ENCODE data around the gene LSS. TPM values are rescaled to one million over a fixed set of nuclear protein-coding genes. Genes with fewer than 3 reads are reported as not detected.

The LSS gene
- total RNA-seq, 2 experiments from 2014 or later = 9.6 to 12.6 TPM

DNA sequence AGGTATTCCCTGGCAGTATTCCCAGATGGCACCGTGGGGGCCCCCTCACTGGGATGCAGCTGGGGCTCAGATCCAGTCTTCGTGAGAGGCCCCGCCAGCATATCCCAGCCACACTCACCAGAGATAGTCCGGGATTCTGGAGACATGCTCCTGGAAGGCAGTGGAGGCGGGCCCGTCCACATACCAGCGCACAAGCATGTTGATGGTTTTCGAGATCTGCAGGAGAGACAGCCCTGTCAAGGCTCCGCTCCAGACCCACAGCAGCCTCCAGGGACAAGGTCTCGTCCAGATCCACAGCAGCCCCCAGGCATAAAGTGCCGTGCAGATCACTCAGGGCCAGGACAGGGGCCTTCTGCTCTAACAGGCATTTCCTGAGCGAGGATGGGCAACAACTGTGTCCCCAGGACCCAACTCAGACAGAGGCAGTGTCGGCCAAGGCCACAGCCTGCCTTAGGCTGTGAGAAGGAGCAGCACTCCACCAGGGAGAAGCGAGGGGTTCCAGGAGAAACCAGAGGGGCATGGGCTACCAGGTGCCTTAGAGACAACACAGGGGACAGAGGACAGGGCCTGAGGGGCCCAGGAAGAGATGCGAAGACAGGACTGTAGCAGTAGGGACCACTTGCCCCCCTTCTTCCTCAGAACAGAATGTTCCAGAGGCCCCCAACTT, 14.8 kb downstream of the LSS start:
- no peak for DNase-seq
- Mint-ChIP-seq H3K36me3 (ENCODE audit: low read depth) (no peaks in the 10 kb centered on the region), H3K9me3 (no peaks in the 10 kb centered on the region), H3K27me3 (ENCODE audit: low read depth) (no peaks in the 10 kb centered on the region), H3K27ac (no peak overlapping the region), H3K4me1 (ENCODE audit: low read depth) (no peaks in the 10 kb centered on the region), H3K4me3 (no peak overlapping the region)
- intact Hi-C loops (cut with micrococcal nuclease) = no loop called here
- CTCF ChIA-PET = no interaction called here

DNA sequence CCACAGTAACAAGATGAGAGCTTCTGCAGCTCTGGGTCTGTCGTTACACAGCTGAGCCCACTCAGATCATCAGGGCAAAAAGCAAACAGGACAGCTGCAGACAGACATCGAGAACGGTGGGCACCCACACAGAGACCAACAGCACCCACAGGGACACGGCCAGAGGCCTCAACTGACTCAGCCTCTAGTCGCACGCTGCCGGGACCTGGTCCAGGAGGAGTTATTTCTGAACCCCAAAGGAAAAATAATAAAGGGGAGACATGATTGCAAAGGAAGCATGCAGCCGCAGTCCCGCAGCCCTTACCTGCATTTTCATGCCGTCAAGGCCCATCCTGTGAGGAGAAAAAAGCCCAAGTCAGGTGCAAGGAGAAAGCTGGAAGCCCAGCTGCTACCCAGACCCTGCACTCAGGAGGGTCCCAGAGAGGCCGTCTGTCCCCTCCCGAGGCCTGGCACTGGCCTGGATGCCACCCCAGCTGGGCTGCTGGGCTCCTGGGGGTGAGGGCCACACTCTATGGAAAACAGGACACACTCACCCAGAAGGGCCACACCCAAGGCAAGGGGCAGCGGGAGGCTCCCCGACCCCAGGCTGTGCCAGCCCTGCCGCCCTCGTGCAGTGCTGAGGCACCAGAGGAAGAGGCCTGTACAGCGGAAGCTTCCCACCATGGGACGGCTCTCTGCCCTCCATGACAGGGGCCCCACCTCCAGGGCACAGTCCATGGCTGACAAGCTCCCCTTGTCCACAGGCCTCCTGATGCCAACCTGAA, 15.7 kb downstream of the LSS start:
- H3K4me3 Mint-ChIP-seq = no peak overlapping the region

DNA sequence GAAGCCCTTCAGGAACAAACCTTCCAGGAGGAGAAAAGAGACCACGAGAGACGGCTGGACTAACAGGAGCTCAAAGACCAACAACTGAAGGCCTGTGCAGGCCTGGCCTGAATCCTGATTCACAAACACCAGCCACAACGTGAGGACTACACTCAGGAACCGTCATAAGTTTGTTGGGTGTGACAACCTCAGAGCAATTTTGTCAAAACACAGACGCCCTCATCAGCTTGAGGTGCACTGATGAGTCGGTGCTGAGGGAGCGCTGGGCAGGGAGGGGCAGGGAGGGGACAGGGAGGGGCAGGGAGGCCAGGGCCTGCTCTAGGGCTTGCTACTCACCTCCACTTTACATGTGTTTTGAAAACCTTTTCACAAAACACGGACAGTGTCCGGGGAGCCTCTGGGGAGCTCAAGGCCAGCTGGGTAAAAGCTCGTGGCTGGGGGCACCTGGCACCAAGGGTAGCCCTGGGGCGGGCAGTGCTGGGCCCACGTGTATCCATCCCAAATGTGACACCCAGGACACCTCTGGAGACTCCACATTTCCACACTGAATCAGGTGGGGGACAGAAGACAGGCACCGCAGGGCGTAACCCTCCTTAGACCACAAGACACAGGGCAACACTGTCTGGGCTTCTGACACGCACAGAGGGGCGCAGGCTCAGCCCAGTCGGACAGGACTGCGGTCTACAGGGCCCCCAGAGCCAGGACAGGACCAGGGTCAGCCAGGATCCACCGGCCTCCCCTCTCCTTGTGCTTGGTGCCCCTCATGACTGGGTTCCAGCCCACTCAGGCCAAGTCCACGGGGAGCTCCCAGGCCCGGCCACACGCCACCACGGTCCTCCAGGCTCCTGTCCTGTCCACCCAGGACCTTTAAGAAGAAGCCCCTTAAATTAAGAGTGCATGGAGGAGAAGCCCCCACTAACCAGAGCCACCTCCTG, 16.5 kb downstream of the LSS start:
- no peaks in the 10 kb centered on the region for H3K4me1 Mint-ChIP-seq (ENCODE audit: low read depth)
- DNase-seq = no peak
- no peaks in the 10 kb centered on the region for H3K36me3 Mint-ChIP-seq (ENCODE audit: low read depth)
- no peaks in the 10 kb centered on the region for H3K27me3 Mint-ChIP-seq (ENCODE audit: low read depth)
- no peaks in the 10 kb centered on the region for H3K9me3 Mint-ChIP-seq
- intact Hi-C loops (cut with micrococcal nuclease) = no loop called here
- H3K4me3 Mint-ChIP-seq = no peak overlapping the region
- CTCF ChIA-PET = interaction anchor here (0.6 kb wide), 1 partner anchor 35 kb away, joined by 3 read pairs; no protein-coding TSS in a partner anchor
- H3K27ac Mint-ChIP-seq = no peak overlapping the region

More for the DNA sequence above, 15.7 kb downstream of the LSS start:
- H3K9me3 Mint-ChIP-seq = no peaks in the 10 kb centered on the region
- DNase-seq = peak; percentile 0
- no peaks in the 10 kb centered on the region for H3K27me3 Mint-ChIP-seq (ENCODE audit: low read depth)
- H3K27ac Mint-ChIP-seq = no peak overlapping the region
- CTCF ChIA-PET = no interaction called here
- intact Hi-C loops (cut with micrococcal nuclease) = no loop called here
- no peaks in the 10 kb centered on the region for H3K4me1 Mint-ChIP-seq (ENCODE audit: low read depth)
- no peaks in the 10 kb centered on the region for H3K36me3 Mint-ChIP-seq (ENCODE audit: low read depth)

DNA sequence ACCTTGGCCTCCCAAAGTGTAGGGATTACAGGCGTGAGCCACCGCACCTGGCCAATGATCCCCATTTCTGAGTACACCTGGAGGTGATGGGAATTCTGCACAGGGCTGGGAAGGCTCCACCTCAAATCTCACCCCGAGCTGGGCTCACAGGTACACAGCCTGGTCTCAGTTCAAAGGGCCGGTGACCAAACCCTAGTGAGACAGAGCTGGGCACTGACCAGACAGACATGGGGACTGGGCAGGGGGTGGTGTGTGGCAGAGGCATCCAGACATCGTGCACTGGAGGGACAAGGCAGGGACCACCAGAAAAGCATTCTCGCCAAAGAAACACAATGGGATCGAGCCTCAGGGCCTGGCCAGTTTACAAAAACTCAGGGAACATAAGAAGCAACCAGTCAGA, 17.2 kb downstream of the LSS start:
- Mint-ChIP-seq H3K27ac (no peak overlapping the region), H3K4me1 (ENCODE audit: low read depth) (no peaks in the 10 kb centered on the region), H3K27me3 (ENCODE audit: low read depth) (no peaks in the 10 kb centered on the region), H3K4me3 (no peak overlapping the region), H3K36me3 (ENCODE audit: low read depth) (no peaks in the 10 kb centered on the region), H3K9me3 (no peaks in the 10 kb centered on the region)
- CTCF ChIA-PET = interaction anchor here (0.6 kb wide), 1 partner anchor 35 kb away, joined by 3 read pairs; no protein-coding TSS in a partner anchor
- intact Hi-C loops (cut with micrococcal nuclease) = no loop called here
- no peak for DNase-seq

DNA sequence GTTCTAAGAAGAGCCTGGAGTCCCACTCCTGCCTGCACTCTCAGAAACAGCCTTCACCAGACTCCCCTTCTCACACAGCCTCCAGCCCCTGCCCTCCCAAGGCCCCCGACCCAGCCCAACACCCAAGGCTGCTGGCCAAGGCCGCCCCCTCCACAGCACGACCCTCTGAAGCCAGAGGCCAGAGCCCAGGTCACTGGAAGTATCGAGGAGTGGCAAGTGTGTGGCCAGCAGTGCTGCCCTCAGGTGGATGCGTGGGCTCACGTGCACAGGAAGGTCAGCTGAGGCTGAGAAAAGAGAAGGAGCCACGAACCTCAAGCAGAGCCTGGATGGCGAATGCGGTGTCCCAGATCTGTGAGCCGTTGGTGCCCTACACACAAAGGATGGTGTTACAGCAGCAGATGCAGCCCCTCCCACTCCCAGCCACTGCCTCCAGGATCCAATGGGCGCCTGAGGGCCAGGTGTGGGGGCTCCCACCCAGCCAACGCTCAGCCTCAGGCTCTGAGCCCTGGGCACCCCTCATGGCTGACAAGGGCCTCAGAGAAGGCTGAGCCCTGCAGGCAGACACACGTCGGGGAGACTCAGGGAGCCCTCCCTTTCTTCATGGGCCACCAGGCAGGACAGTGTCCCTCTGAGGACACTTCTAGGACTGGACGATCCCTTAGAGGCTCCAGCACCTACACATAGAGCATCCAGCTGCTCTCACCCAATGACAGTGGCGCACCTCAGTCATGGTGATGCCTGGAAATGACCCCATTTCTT, 18.0 kb downstream of the LSS start:
- no peak for DNase-seq
- no peaks in the 10 kb centered on the region for H3K4me1 Mint-ChIP-seq (ENCODE audit: low read depth)
- H3K36me3 Mint-ChIP-seq (ENCODE audit: low read depth) = peaks cover 2% of the 10 kb centered on the region
- CTCF ChIA-PET = no interaction called here
- H3K9me3 Mint-ChIP-seq = no peaks in the 10 kb centered on the region
- no peaks in the 10 kb centered on the region for H3K27me3 Mint-ChIP-seq (ENCODE audit: low read depth)
- H3K4me3 Mint-ChIP-seq = no peak overlapping the region
- intact Hi-C loops (cut with micrococcal nuclease) = no loop called here
- H3K27ac Mint-ChIP-seq = no peak overlapping the region

DNA sequence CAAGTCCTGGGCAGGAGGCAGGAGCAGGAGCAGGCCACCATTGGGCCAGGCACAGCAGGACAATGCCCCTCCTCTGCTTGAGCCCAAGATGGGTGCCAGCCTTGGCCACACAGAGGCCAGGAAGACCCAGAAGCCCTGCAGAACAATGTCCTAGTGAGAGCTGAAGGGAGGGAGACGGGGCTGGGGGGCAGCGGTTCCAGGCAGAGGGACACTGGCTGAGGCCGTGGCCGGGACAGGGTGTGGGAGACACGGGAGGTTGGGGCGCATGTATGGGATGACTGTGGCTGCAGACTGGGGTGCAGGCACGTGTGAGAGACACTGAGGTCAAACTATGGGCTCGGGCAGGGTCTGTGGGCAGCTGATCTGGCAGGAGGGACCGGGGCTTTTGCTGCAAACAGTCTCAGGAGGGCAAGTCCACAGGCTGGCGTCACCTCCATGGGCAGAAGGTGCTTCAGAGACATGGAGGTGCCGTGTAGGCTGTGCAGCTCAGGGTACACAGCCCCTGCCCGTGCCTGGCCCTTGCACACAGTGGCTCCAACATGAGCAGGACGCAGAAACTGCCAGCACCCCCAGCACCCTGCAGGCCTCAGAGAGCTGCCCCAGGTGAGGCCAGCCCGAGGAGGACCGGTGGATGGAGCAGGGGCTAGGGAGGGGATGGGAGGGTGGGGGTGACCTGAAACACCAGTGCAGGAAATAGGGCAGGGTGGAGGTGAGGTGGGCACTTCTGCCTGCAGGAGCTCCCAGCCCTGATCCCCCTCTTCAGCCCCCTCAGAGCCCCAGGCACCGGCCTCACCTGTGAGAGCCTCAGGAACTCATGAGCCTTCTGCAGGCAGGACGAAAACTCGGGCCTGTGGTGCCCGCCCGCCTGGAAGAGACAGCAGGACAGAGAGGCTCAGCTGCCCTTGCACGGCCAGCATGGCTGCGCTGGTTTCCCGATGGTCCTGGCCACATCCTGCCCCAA, 19.5 kb downstream of the LSS start:
- Mint-ChIP-seq H3K27ac (no peak overlapping the region), H3K36me3 (ENCODE audit: low read depth) (peaks cover 3% of the 10 kb centered on the region)
- CTCF ChIA-PET = no interaction called here

DNA sequence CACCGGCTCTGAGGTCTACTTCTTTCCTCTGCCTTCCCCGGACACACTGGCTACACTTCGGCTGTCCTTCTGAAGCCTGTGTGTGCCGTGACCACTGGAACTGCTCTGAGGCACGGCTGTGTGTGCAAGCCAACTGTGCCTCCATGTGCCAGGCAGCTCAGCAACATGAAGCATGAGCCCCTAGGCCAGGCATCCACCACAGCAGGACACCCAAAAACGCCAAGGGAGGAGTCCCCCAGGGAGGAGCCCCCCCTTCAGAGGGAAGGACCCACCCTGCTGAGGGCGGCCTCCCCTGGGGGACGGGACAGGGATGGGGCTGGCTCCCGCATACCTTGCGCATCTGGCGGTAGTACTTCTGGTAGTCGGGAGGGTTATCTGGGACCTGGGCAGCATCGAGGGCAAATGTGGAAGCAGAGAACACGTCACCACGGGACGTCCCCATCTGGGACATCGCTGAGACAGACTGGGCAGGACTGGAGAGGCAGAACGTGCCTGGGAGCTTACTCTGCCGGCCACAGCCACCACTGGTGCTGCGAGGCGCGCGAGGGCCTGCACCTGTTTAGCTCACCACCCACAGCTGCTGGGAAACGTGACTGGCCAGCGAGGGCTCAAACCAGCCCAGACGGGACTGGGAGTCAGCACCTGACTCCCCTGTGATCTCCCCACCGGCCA, 20.5 kb downstream of the LSS start:
- Mint-ChIP-seq H3K9me3 (no peaks in the 10 kb centered on the region), H3K27ac (no peak overlapping the region), H3K4me3 (no peak overlapping the region), H3K36me3 (ENCODE audit: low read depth) (peaks cover 3% of the 10 kb centered on the region), H3K4me1 (ENCODE audit: low read depth) (no peaks in the 10 kb centered on the region), H3K27me3 (ENCODE audit: low read depth) (no peaks in the 10 kb centered on the region)
- no peak for DNase-seq
- CTCF ChIA-PET = no interaction called here
- intact Hi-C loops (cut with micrococcal nuclease) = no loop called here

More for the DNA sequence above, 19.5 kb downstream of the LSS start:
- no peak overlapping the region for H3K4me3 Mint-ChIP-seq
- no peaks in the 10 kb centered on the region for H3K9me3 Mint-ChIP-seq
- intact Hi-C loops (cut with micrococcal nuclease) = no loop called here
- H3K4me1 Mint-ChIP-seq (ENCODE audit: low read depth) = no peaks in the 10 kb centered on the region
- DNase-seq = no peak
- H3K27me3 Mint-ChIP-seq (ENCODE audit: low read depth) = no peaks in the 10 kb centered on the region

DNA sequence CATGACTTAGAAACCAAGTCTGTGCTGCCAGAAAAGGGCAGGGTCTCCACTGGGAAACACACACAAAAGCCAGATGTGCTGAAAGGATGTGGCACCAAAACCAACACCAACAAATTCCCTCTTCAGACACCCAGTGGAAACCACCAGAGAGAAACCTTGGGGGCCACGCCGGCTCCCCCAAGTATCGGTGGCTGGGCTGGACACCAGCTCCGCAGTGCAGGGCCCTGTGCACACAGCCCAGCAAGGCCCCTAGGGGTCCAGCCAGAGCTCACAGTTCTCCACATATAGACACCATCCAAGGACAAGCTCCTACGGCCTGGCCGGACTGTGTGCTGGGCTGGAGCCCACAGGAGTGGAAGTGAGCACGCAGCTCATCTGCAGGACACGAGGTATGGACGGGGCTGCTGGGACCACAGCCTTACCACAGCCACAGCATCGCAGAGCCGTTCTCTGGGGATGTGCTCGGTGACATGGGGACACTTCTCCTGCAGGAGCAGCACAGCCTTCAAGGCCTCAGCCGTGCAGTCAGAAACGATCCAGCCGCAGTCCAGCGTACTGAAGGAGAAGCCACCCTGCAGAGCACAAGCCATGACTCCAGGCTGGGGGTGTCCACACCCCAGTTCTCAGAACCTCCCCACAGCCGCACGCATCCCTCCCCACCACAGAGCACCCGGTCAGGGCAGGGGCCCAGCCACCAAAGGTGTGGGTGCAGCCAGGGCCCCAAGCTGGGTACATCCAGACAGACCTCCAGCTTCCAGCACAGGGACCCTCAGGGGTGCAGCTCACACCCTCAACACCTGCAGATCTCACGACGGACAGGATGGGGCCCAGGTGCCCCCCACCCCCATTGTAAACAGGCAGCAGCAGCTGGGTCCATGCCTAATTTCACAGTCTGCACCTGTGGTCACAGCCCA, 21.3 kb downstream of the LSS start:
- no peaks in the 10 kb centered on the region for H3K9me3 Mint-ChIP-seq
- intact Hi-C loops (cut with micrococcal nuclease) = no loop called here
- H3K27me3 Mint-ChIP-seq (ENCODE audit: low read depth) = no peaks in the 10 kb centered on the region
- CTCF ChIA-PET = no interaction called here
- H3K27ac Mint-ChIP-seq = no peak overlapping the region
- no peaks in the 10 kb centered on the region for H3K4me1 Mint-ChIP-seq (ENCODE audit: low read depth)
- H3K4me3 Mint-ChIP-seq = no peak overlapping the region
- peaks cover 3% of the 10 kb centered on the region for H3K36me3 Mint-ChIP-seq (ENCODE audit: low read depth)
- DNase-seq = no peak

DNA sequence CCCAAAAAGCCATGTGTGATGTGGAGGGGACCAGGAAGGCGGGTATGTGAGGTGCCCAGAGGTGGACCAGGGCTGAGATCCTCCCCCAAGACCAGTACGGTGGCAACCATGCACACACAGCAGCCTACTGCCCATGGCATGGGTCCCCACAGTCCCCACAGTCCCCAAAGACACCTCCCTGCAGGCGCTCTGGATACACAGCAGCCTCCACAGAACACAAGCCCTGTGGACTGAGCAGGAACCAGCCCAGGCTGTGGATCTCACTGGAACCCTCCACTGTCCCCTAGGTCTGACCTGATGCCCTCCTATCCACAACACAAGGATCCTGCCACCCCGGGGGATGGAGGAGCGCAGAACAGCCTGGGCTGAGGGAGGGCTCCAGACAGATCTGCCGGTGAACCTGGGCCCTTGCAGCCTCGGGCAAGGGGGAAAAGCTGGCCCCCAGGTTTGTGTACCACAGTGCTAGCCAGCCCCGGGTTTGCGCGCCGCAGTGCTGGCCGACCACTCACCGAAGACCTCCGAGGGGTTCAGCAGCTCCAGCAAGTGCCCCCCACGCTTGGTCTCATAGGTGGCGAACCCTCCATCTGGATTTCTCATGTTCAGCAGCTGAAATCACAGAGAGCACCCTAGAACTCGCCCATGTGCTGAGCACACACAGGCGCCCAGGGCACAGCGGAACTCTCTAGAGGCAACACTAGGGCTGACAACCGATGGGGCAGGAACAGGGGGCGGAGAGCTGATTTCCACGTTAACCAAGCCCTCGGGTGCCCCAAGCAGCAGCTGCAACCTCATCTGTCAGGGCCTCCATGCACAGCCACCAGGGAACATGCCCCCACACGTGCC, 22.2 kb downstream of the LSS start:
- H3K27me3 Mint-ChIP-seq (ENCODE audit: low read depth) = no peaks in the 10 kb centered on the region
- CTCF ChIA-PET = no interaction called here
- no peak overlapping the region for H3K4me3 Mint-ChIP-seq
- no peak overlapping the region for H3K27ac Mint-ChIP-seq
- H3K36me3 Mint-ChIP-seq (ENCODE audit: low read depth) = peaks cover 3% of the 10 kb centered on the region
- no peak for DNase-seq
- no peaks in the 10 kb centered on the region for H3K4me1 Mint-ChIP-seq (ENCODE audit: low read depth)
- intact Hi-C loops (cut with micrococcal nuclease) = no loop called here
- H3K9me3 Mint-ChIP-seq = no peaks in the 10 kb centered on the region

Measured in activated naive CD4-positive, alpha-beta T cell treated with anti-CD3 and anti-CD28 coated beads for 36 hours (primary cell).